Measurements from ENCODE around the gene NPHP1.
"Not testable (repeated sequence)": the region's sequence is repeated elsewhere in the genome, so short reads cannot be mapped to it uniquely, and the experiment has no call there.

The NPHP1 gene

GRCh38 chr2:110204408-110205385 lies at the start of gene NPHP1:
TSS of gene NPHP1 (minus strand) at chr2:110205013. CDS start at chr2:110204968, 45 bp downstream.
- H3K4me3 ChIP-seq (replicated peaks; ENCODE audit: low read depth, low read length), result peak within 1 kb of the TSS; percentile 92
- TF ChIP-seq, protein P1, sequence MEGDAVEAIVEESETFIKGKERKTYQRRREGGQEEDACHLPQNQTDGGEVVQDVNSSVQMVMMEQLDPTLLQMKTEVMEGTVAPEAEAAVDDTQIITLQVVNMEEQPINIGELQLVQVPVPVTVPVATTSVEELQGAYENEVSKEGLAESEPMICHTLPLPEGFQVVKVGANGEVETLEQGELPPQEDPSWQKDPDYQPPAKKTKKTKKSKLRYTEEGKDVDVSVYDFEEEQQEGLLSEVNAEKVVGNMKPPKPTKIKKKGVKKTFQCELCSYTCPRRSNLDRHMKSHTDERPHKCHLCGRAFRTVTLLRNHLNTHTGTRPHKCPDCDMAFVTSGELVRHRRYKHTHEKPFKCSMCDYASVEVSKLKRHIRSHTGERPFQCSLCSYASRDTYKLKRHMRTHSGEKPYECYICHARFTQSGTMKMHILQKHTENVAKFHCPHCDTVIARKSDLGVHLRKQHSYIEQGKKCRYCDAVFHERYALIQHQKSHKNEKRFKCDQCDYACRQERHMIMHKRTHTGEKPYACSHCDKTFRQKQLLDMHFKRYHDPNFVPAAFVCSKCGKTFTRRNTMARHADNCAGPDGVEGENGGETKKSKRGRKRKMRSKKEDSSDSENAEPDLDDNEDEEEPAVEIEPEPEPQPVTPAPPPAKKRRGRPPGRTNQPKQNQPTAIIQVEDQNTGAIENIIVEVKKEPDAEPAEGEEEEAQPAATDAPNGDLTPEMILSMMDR (IDR thresholded peaks at IDR 0.05; ENCODE audit: low read depth, low read length, missing control alignments), result no peak
- peak; percentile 41 for DNase-seq (ENCODE audit: extremely low read depth, low read depth)

- not testable (repeated sequence) for DNase-seq (ENCODE audit: extremely low read depth, low read depth); H3K4me3 ChIP-seq (replicated peaks; ENCODE audit: low read depth, low read length)
Measured at GRCh38 chr2:110248081-110248795, 43.4 kb upstream of the NPHP1 start.

GRCh38 chr2:110245488-110246435 lies 40.9 kb upstream of the NPHP1 start:
- not testable (repeated sequence) for DNase-seq (ENCODE audit: extremely low read depth, low read depth); H3K4me3 ChIP-seq (replicated peaks; ENCODE audit: low read depth, low read length)

GRCh38 chr2:110243283-110243682 lies 38.5 kb upstream of the NPHP1 start:
- not testable (repeated sequence) for H3K4me3 ChIP-seq (replicated peaks; ENCODE audit: low read depth, low read length); DNase-seq (ENCODE audit: extremely low read depth, low read depth)

DNA sequence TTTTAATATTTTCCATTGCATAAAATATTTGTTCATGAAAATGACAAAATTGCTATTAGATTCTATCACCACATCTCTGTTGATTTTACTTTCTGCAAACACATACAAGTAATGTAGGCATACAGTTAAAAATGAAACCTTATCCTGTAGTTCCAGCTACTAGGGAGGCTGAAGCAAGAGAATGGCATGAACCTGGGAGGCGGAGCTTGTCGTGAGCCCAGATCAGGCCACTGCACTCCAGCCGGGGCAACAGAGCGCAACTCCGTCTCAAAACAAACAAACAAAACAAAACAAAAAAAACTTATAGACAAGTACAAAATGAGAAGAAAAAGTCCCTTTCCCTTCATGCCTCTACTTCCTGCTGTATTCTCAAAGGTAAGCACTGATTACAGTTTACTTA lies 29.7 kb upstream of the NPHP1 start:
- H3K4me3 ChIP-seq (replicated peaks; ENCODE audit: low read depth, low read length); DNase-seq (ENCODE audit: extremely low read depth, low read depth): not testable (repeated sequence)

GRCh38 chr2:110229886-110230285 lies 25.1 kb upstream of the NPHP1 start:
- not testable (repeated sequence) for H3K4me3 ChIP-seq (replicated peaks; ENCODE audit: low read depth, low read length); DNase-seq (ENCODE audit: extremely low read depth, low read depth)

DNA sequence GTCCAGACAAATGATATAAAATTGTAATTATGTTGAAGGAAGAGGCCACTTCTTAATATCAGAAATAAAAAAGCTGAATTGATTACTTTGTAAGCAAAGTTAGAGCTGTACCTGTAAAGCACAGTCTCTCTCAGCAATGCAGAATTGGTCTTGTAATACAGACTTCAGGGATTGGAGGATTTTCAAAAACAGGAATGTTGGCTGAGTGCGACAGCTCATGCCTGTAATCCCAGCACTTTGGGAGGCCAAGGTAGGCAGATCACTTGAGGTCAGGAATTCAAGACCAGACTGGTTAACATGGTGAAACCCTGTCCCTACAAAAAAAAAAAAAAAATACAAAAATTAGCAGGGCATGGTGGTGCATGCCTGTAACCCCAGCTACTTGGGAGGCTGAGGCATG lies 17.8 kb upstream of the NPHP1 start:
- not testable (repeated sequence) for H3K4me3 ChIP-seq (replicated peaks; ENCODE audit: low read depth, low read length); DNase-seq (ENCODE audit: extremely low read depth, low read depth)

DNA sequence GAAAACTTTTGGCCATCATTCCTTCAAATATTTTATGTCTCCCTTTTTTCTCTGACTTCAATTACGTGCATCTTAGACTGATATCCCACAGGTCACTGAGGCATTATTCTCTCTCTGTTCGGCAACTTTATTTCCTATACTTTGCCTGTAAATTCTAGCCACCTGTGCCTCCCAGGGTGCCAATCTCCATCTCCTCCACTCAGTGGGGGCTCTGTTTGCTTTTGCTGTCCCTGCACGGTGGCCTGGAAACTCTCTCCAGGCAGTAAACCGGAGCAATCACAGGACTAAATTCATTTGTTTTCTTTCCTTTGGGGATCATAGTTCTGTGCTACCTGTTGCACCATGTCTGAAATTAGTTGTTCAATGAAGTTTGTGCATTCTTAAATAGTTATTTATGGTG lies 17.1 kb upstream of the NPHP1 start:
- no peak overlapping the region for H3K4me3 ChIP-seq (replicated peaks; ENCODE audit: low read depth, low read length)

GRCh38 chr2:110220190-110220564 lies 15.4 kb upstream of the NPHP1 start:
- no peak overlapping the region for H3K4me3 ChIP-seq (replicated peaks; ENCODE audit: low read depth, low read length)
- DNase-seq (ENCODE audit: extremely low read depth, low read depth), result no peak
- TF ChIP-seq, protein P1 (IDR thresholded peaks at IDR 0.05; ENCODE audit: low read depth, low read length, missing control alignments), result no peak

More for the DNA sequence above, 17.1 kb upstream of the NPHP1 start:
- TF ChIP-seq, protein P1 (IDR thresholded peaks at IDR 0.05; ENCODE audit: low read depth, low read length, missing control alignments), result no peak
- no peak for DNase-seq (ENCODE audit: extremely low read depth, low read depth)

All from HFF-Myc (cell line).